ENCODE data around the gene THEMIS2. TPM values are rescaled to one million over a fixed set of nuclear protein-coding genes. Genes with fewer than 3 reads are reported as not detected.
A peak's percentile ranks its signal among the peaks of the same experiment; 100 is the strongest.
"Not testable (repeated sequence)": the region's sequence is repeated elsewhere in the genome, so short reads cannot be mapped to it uniquely, and the experiment has no call there.

Gene THEMIS2
- total RNA-seq, result 9.3 and 37.5 TPM in 2 replicates

DNA sequence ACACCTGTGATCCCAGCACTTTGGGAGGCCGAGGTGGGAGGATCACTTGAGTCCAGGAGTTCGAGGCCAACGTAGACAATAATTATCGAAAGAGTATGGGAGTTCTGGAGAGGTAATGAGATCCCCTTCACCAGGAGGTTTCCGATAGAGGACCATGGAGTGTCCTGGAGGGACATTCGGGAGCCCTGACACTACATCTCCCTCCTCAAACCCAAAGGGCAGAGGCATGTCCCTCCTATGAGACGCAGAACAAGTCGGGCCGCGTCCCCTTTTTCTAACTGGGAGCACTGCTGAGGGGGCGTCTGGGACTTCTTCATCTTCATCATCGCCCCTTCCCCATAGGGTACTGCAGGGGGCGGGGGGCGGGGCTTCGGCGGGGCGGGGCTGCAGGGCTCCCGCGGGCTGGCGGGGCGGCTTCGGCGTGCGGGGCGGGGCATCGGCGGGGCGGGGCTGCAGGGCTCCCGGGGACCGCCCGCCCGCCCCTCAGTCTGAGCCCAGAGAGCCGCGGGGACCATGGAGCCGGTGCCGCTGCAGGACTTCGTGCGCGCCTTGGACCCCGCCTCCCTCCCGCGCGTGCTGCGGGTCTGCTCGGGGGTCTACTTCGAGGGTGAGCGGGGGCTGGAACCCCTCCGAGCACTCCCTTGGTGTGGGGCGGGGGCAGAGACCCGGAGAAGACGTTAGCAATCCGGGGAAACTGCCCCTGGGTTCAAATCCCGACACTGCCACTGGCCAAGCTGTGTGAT is at the start of gene THEMIS2:
THEMIS2 (plus strand) TSS at position 486 of the 743 bp plus-strand sequence; CDS start at position 514, 28 bp downstream.
- DNase-seq (ENCODE audit: low read depth), result no peak

- no peak for DNase-seq (ENCODE audit: low read depth)
These were observed 48.6 kb upstream of the THEMIS2 start for GRCh38 chr1:27823784-27824183.

GRCh38 chr1:27824411-27824810 is 47.9 kb upstream of the THEMIS2 start:
- no peak for DNase-seq (ENCODE audit: low read depth)

DNA sequence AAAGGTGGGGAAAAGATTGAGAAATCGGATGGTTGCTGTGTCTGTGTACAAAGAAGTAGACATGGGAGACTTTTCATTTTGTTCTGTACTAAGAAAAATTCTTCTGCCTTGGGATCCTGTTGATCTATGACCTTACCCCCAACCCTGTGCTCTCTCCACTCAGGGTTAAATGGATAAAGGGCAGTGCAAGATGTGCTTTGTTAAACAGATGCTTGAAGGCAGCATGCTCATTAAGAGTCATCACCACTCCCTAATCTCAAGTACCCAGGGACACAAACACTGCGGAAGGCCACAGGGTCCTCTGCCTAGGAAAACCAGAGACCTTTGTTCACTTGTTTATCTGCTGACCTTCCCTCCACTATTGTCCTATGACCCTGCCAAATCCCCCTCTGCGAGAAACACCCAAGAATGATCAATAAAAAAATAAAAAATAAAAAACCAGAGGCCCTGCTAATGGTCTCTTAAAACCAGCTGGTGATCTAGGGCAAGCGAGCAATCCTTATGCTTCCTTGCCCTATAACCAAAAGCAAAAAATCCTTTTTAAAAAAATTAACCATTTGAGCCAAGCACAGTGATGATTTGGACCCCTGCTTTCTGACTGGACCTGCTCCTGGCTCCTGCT is 42.9 kb upstream of the THEMIS2 start:
- DNase-seq (ENCODE audit: low read depth), result not testable (repeated sequence)

DNA sequence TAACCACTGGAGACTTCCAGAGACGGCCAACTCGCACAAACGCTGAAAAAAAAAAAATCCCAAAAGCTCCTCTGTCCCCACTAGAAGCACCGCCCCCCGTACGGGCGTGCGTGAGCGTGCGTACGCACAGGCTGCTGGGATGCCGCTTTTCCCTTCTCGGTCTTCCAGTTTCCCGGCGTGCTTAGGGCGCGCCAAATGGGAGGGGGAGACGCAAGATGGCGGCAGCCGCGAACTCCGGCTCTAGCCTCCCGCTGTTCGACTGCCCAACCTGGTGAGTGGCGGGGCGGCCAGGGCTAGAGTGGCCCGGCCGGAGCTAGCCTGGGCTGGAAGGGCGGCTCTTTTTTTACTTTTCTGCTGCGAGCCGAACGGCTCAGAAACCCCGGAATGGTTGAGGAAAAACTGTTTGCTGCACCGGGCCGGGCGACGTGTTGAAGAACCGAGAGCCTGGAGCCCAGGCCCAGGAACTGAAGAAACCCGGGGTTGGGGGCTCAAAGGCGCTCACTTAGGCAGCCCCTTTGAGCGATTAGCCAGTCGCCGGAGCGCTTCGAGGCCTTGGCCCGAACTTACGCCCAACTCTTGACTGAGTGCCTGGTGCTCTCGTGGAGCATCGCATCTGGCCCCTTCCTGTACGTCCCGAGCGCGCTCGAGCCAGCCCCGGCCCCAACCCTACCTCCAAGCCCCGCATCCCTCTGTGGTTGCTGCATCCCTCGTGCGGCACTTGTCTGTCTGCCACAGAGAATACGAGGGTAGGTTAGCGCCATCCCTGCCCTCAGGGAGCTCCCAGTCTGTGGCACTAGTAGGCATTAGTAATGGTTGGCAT is 41.5 kb upstream of the THEMIS2 start, which contains the start of gene PPP1R8:
PPP1R8 (plus strand) TSS at position 162 of the 820 bp plus-strand sequence; CDS start at position 216, 54 bp downstream.
- DNase-seq (ENCODE audit: low read depth), result peak; percentile 92

- DNase-seq (ENCODE audit: low read depth), result no peak
These were observed 40.6 kb upstream of the THEMIS2 start for GRCh38 chr1:27831568-27832410.

DNA sequence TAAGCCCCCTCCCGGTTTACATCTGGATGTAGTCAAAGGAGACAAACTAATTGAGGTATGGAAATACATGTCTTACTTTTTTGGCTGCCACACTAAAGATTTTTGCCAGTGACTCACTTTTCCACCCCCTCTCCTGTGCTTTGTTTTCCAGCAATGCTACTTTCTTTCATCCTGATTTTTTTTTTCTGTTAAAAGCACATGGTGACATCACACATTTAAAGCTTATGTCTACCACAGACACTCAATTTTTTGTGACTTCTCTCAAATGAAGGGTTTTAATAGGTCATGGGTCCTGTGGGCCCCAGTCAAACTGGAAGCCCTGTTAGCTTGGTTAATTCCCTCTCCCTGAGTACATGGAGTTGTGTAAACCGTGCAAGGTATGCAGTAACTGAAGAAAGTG is 39.6 kb upstream of the THEMIS2 start:
- DNase-seq (ENCODE audit: low read depth), result peak; percentile 36

- no peak for DNase-seq (ENCODE audit: low read depth)
These were observed 38.9 kb upstream of the THEMIS2 start for GRCh38 chr1:27833470-27833869.

GRCh38 chr1:27835046-27835445 is 37.3 kb upstream of the THEMIS2 start:
- DNase-seq (ENCODE audit: low read depth), result no peak

DNA sequence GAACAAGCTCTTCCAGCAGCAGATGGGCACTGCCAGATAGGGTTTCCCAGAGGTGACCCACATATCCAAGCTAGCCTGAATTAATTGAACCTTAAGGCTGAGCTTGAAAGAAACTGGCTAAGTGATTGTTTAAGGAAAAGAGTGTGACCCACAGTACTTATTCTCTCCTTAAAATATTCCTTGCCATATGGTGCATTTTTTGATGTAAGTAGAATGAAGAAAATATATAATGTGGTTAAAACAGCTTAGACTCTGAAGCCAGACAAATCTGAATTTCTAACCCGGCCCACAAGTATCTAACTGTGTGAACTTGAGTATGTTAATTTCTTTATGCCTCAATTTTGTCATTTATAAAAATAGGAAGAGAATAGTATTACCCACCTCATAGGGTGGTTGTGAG is 36.8 kb upstream of the THEMIS2 start:
- DNase-seq (ENCODE audit: low read depth), result no peak

GRCh38 chr1:27849951-27850350 is 22.4 kb upstream of the THEMIS2 start:
- no peak for DNase-seq (ENCODE audit: low read depth)

DNA sequence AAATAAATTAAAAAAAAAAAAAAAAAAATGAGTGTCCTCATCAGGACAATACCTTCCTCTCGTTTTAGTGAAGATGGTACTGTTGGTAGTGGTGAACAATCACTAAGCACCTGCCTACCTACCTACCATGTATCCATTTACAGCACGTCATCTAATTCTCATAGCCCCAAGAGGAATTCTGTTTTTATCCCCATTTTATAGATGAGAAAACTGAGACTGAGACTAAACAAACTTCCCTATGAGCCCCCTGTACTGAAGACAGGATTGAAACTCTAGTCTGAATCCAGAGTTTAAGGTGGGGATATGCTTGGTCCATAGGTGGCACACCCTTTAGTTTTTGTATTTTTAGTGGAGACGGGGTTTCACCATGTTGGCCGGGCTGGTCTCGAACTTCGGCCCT is 17.3 kb upstream of the THEMIS2 start:
- no peak for DNase-seq (ENCODE audit: low read depth)

GRCh38 chr1:27856561-27857343 is 15.6 kb upstream of the THEMIS2 start:
- no peak for DNase-seq (ENCODE audit: low read depth)

- DNase-seq (ENCODE audit: low read depth), result not testable (repeated sequence)
These were observed 14.8 kb upstream of the THEMIS2 start for GRCh38 chr1:27857552-27857951.

- DNase-seq (ENCODE audit: low read depth), result peak; percentile 73
These were observed 14.0 kb upstream of the THEMIS2 start for GRCh38 chr1:27858072-27858948.

DNA sequence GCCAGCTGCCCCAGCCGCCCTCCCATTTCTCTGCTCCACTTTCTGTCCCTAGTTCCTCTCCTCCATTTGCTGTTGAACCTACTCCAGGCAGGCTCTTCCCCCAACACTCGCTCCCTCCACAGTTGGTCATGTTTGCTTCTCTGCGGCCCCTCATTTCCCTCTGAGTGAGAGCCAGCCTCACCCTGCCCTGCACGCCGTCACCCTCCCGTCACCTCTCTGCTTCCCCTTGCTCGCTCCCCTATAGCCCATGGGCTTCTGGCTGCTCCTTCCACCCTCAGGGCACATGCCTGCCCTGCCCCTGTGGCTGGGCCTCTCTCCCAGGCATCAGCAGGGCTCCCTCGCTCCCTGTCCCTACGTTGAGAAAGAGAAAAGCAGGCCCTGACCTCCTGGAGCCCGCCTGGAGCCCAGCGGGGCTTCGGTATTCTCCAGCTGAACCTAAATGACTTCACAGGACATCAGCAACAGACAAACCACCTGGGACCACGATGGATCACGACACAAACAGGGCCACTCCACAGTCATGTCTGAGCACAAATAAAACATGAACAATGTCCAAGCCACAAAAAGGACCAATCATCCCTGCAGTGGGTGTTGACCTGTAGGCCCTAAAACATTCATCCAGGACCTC is 13.3 kb upstream of the THEMIS2 start:
- no peak for DNase-seq (ENCODE audit: low read depth)

- no peak for DNase-seq (ENCODE audit: low read depth)
These were observed 10.9 kb upstream of the THEMIS2 start for GRCh38 chr1:27861436-27861835.

- no peak for DNase-seq (ENCODE audit: low read depth)
These were observed 10.3 kb upstream of the THEMIS2 start for GRCh38 chr1:27862004-27862403.

Measured in renal cortical epithelial cell (primary cell).